VCaP (cell line): ENCODE measurements around the gene ARMC3.
A peak's percentile ranks its signal among the peaks of the same experiment; 100 is the strongest.
"Not testable (repeated sequence)": the region's sequence is repeated elsewhere in the genome, so short reads cannot be mapped to it uniquely, and the experiment has no call there.

Experiments used
- H3K27ac ChIP-seq: fragments of 450-650 bp; 2 replicates; pipeline ENCODE4 v1.5.1; 2017
- TF ChIP-seq, protein P1 (sequence below): fragments of 450-650 bp; conservative IDR thresholded peaks from 2 replicates; pipeline ENCODE4 v1.5.1; 2017; ENCODE audit warnings: mild to moderate bottlenecking, moderate library complexity

ARMC3 gene

DNA sequence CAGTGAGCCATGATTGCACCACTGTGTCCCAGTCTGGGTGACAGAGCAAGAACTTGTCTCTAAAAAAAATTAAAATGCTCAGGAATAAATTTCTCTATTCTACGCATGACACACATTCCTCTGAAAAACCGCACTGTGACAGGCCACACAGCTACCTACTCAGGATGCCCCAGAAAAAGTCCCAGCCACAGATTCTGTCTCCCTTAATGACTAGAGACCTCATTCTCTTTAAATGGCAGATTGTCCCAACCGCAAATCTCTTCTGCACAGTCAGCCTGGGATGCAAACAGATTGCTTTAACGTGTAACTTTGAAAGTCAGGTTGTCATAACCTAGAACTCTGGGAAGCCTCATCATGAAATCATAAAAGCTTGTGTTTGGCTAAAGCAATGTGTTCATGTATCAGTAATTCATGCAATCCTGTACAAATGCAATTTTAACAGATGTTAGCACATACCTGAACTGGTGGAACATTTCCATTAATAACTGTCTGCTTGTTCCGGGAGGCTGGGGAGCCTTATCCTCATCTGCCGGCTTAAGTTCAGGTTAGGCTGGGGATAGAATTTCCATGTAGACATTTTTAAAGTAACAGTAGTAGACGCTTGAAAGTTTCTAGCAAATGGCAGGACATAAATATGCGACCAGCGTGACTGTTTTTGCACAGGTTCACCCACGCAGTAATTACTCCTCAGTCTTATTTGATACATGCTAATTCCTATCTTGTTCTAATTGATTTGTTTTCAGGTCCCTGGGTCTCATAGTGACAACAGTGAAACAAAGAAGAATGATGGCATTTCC, 141.4 kb downstream of the ARMC3 start:
- no peak overlapping the region for H3K27ac ChIP-seq
- TF ChIP-seq, protein P1, sequence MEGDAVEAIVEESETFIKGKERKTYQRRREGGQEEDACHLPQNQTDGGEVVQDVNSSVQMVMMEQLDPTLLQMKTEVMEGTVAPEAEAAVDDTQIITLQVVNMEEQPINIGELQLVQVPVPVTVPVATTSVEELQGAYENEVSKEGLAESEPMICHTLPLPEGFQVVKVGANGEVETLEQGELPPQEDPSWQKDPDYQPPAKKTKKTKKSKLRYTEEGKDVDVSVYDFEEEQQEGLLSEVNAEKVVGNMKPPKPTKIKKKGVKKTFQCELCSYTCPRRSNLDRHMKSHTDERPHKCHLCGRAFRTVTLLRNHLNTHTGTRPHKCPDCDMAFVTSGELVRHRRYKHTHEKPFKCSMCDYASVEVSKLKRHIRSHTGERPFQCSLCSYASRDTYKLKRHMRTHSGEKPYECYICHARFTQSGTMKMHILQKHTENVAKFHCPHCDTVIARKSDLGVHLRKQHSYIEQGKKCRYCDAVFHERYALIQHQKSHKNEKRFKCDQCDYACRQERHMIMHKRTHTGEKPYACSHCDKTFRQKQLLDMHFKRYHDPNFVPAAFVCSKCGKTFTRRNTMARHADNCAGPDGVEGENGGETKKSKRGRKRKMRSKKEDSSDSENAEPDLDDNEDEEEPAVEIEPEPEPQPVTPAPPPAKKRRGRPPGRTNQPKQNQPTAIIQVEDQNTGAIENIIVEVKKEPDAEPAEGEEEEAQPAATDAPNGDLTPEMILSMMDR: no peak

DNA sequence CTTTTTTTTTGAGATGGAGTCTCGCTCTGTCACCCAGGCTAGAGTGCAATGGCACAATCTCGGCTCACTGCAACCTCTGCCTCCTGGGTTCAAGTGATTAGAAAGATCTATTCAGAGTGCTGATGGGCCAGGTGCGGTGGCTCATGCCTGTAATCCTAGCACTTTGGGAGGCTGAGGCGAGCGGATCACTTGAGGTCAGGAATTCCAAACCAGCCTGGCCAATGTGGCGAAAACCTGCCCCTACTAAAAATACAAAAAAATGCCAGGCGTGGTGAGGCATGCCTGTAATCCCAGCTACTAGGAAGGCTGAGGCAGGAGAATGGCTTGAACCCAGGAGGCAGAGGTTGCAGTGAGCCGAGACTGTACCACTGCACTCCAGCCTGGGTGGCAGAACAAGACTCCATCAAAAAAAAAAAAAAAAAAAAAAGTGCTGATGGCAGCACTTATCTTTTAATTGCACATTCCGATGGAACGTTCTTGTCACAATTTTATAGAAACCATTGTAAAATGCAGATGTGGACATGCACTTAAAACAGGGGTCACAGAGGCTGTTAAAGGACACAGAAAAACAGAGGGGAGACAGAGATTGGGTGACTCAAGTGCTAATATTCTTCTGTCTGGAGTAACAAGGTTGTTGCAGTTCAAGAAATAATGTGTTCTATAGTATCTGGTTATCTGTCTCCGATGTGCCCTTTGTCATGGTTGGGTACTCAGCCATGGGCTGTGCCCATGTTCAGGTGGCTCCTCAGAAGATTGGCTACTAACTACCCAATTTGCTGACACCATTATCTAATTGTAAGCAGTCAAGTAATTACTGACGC, 142.4 kb downstream of the ARMC3 start:
- not testable (repeated sequence) for H3K27ac ChIP-seq

DNA sequence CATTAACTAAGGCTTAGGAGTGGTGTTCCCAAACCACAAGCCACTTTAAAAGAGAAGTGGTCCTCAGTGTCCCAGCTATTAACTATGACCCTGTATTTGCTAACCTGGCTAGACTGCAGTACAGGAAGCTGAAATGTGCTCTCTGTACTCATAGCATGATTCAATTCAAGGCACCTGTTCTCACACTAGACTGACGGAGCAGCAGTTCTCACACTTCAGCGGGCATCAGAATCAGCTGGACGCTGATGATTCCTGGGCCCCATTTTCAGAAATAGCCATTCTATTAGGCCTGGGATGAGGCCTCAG, 143.0 kb downstream of the ARMC3 start:
- TF ChIP-seq, protein P1: no peak
- H3K27ac ChIP-seq: no peak overlapping the region

DNA sequence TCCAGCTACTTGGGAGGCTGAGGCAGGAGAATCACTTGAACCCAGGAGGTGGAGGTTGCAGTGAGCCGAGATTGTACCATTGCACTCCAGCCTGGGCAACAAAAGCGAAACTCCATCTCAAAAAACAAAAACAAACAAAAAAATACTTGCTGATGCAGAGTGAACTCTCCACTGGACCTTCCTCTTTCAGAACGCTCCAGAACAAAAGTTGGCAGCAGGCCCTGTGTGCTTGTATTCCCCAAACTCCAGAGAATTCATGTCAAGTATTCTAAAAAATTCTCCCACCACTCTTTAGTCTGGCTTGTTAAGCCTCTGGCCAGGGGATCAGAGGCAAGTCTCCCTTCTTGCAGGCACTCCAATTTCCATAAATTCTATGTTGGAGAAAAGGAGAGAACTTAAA, 144.7 kb downstream of the ARMC3 start:
- H3K27ac ChIP-seq: not testable (repeated sequence)

DNA sequence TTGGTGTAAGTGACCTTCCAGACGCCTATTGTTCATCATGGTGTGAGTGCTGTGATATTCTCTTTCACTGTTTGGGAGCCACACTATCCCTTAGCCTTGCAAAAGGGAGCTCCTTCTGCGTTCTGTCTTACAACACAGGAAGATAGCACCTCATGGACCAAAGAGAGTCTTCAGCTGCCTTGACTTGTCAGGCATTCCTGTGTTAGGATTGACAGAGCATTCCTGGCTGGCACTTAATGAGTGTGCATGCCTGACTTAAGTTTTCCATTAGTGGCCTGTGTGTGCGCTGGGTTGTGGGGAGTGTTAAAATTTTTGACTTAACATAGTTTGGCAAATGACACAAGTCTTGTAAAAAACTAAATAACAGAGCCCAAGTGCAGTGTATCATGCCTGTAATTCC, 145.7 kb downstream of the ARMC3 start:
- TF ChIP-seq, protein P1: no peak
- no peak overlapping the region for H3K27ac ChIP-seq

DNA sequence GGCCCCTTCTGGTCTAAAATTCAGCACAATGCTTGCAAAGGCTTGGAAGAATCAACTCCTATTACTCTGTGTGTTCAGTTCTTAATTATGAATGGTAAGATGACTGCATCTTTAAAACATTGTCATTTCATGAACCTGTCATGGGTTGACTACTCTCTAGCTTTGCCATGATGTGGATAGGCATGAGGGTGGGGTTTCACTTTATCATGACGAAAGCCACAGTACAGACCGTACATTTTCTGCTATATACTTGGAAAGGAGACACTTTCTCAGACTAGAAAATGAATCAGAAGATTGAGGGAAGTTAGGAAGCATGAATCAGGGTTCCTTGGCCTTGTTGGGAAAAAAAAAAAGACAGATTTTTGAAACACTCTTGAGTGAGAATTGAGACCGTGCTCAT, 147.8 kb downstream of the ARMC3 start:
- TF ChIP-seq, protein P1: no peak
- no peak overlapping the region for H3K27ac ChIP-seq

DNA sequence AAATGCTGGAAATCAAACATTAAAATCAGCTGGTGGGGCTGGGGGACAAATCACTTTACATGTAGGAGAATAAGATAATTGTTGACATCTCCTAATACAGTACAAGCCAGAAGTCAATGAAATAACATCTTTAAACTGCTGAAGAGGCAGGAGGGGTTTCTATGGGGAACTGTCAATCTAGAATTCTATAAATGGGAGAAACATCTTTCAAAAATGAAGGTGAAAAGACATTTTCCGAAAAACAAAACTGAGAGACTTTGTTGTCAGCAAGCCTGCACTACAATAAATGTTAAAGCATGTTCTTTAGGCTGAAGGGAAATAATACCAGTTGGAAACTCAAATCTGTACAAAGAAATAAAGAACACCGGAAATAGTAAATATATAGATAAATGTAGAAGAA, 150.3 kb downstream of the ARMC3 start:
- H3K27ac ChIP-seq: no peak overlapping the region
- TF ChIP-seq, protein P1: no peak

DNA sequence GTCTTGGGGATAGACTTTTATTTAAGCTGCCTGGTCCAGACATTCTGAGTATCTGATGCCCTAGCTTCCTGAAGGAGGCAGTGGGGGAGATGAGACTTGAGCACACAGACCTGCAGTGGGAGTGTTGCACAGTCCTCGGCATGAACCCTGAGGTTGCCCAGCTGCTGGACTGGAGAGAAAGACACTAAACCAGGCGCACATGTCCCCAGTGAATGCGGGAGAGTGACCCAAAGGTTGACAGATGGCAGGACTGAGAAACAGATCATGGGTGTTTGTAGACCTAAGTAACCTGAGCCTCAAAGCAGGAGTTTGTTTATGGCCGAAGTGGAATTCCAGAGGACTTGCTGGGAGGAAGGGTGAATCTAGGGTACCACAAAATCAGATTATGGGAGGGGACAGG, 151.8 kb downstream of the ARMC3 start:
- TF ChIP-seq, protein P1: no peak

More for the DNA sequence above, 151.8 kb downstream of the ARMC3 start:
- H3K27ac ChIP-seq: peak overlapping the region; percentile 90; the same call in 1 of the 2 replicates
